ENCODE data around the gene GFOD2. TPM values are rescaled to one million over a fixed set of nuclear protein-coding genes. Genes with fewer than 3 reads are reported as not detected.

GFOD2 gene
- total and polyA plus RNA-seq, 2 of the 8 experiments (the other 6 are each of a cell fraction or from before 2014, with no cell fraction given): 21.4 to 33.2 TPM

- no peak for TF ChIP-seq CHD7 (IDR thresholded peaks at IDR 0.05; ENCODE audit: insufficient replicate concordance, low read length)
- TF ChIP-seq CHD2 (IDR thresholded peaks at IDR 0.05; ENCODE audit: low read length): no peak
- TF ChIP-seq TAF7 (optimal IDR thresholded peaks at IDR 0.05; ENCODE audit: borderline replicate concordance, low read depth, low read length): no peak
- no peak for TF ChIP-seq RBBP5 (IDR thresholded peaks at IDR 0.05; ENCODE audit: borderline replicate concordance, low read depth, low read length)
- TF ChIP-seq RAD21 (IDR thresholded peaks at IDR 0.05 in 1 of 2, conservative IDR thresholded peaks at IDR 0.05 in 1 of 2; ENCODE audit: low read depth in 2 of 2, low read length in 2 of 2): no peak
- TF ChIP-seq SIN3A (conservative IDR thresholded peaks at IDR 0.05 in 1 of 2, IDR thresholded peaks at IDR 0.05 in 1 of 2; ENCODE audit: low read depth in 1 of 2, low read length in 2 of 2): no peak
- no peak for TF ChIP-seq CREB1 (IDR thresholded peaks at IDR 0.05)
- TF ChIP-seq CHD1 (IDR thresholded peaks at IDR 0.05; ENCODE audit: low read depth, low read length): no peak
- no peak for TF ChIP-seq SUZ12 (IDR thresholded peaks at IDR 0.05; ENCODE audit: low read length)
- TF ChIP-seq EP300 (IDR thresholded peaks at IDR 0.05; ENCODE audit: borderline replicate concordance in 1 of 2, low read depth in 2 of 2, low read length in 2 of 2): no peak
- TF ChIP-seq MAFK (IDR thresholded peaks at IDR 0.05; ENCODE audit: low read depth, low read length): no peak
Observed at GRCh38 chr16:67734731-67735201, 15.7 kb upstream of the GFOD2 start (continued).

Measured in H1 (cell line).